DOHH2 (cell line): ENCODE data around the gene CEP85.

Experiments used
- H3F3A ChIP-seq: fragments of 200-600 bp; sonication (generic), shearing (Covaris generic); 2 replicates; pipeline ENCODE4 v1.6.0; 2016; ENCODE audit warnings: antibody characterized with exemption, mild to moderate bottlenecking; ENCODE audit not compliant: control insufficient read depth, insufficient read depth
- H3K27ac ChIP-seq: fragments of 200-600 bp; sonication (generic); 2 replicates; pipeline ENCODE4 v1.5.1; 2014; ENCODE audit warnings: low read depth, mild to moderate bottlenecking, low read length, moderate library complexity
- H3K27me3 ChIP-seq: fragments of 200-600 bp; sonication (generic); 2 replicates; pipeline ENCODE4 v1.6.1; 2014; ENCODE audit warnings: mild to moderate bottlenecking, low read length, mixed read lengths; ENCODE audit not compliant: control insufficient read depth
- H3K36me3 ChIP-seq: fragments of 200-600 bp; sonication (generic); 2 replicates; pipeline ENCODE4 v1.6.1; 2014; ENCODE audit warnings: mild to moderate bottlenecking, low read length, moderate library complexity, mixed read lengths; ENCODE audit not compliant: control insufficient read depth
- H3K4me1 ChIP-seq: fragments of 200-600 bp; sonication (generic); 2 replicates; pipeline ENCODE4 v1.6.1; 2014; ENCODE audit warnings: mild to moderate bottlenecking, low read length, mixed read lengths; ENCODE audit not compliant: control insufficient read depth
- H3K4me2 ChIP-seq: fragments of 200-600 bp; sonication (generic); 2 replicates; pipeline ENCODE4 v1.6.0; 2014; ENCODE audit warnings: mild to moderate bottlenecking, low read length, moderate library complexity
- H3K4me3 ChIP-seq: fragments of 200-600 bp; sonication (generic); 2 replicates; pipeline ENCODE4 v1.5.1; 2014; ENCODE audit warnings: mild to moderate bottlenecking, low read length, mixed read lengths
- H3K79me2 ChIP-seq: fragments of 200-600 bp; sonication (generic); 2 replicates; pipeline ENCODE4 v1.6.1; 2014; ENCODE audit warnings: mild to moderate bottlenecking, low read length, mixed read lengths; ENCODE audit not compliant: control insufficient read depth
- H3K9me2 ChIP-seq: fragments of 200-600 bp; sonication (generic); replicated peaks from 2 replicates; pipeline ENCODE4 v1.6.1; 2014; ENCODE audit warnings: mild to moderate bottlenecking, low read length, mixed read lengths; ENCODE audit not compliant: control insufficient read depth
- H3K9me3 ChIP-seq: fragments of 200-600 bp; sonication (generic); 2 replicates; pipeline ENCODE4 v1.6.1; 2014; ENCODE audit warnings: antibody characterized with exemption, low read length, mixed read lengths; ENCODE audit not compliant: control insufficient read depth, insufficient read depth
- H4K20me1 ChIP-seq: fragments of 200-600 bp; sonication (generic); 2 replicates; pipeline ENCODE4 v1.6.0; 2014; ENCODE audit warnings: low read depth, mild to moderate bottlenecking, antibody characterized with exemption, low read length, moderate library complexity; ENCODE audit not compliant: control insufficient read depth, insufficient read depth
- EZH2phosphoT487 ChIP-seq: fragments of 200-600 bp; sonication (generic); IDR thresholded peaks from 2 replicates; pipeline ENCODE4 v1.6.1; 2017; ENCODE audit warnings: borderline replicate concordance, mild to moderate bottlenecking, antibody characterized with exemption, low read length, moderate library complexity, mixed read lengths
- TF ChIP-seq, protein P1 (sequence below): fragments of 200-600 bp; sonication (generic); IDR thresholded peaks from one replicate; pipeline ENCODE4 v1.5.1; 2014; ENCODE audit warnings: antibody characterized with exemption, mild to moderate bottlenecking, low read depth, low read length; ENCODE audit not compliant: poor library complexity, severe bottlenecking

Gene CEP85

GRCh38 chr1:26268290-26269197 lies 34.5 kb downstream of the CEP85 start:
- no peaks in the 10 kb centered on the region for H4K20me1 ChIP-seq
- H3K36me3 ChIP-seq: peaks cover 80% of the 10 kb centered on the region

DNA sequence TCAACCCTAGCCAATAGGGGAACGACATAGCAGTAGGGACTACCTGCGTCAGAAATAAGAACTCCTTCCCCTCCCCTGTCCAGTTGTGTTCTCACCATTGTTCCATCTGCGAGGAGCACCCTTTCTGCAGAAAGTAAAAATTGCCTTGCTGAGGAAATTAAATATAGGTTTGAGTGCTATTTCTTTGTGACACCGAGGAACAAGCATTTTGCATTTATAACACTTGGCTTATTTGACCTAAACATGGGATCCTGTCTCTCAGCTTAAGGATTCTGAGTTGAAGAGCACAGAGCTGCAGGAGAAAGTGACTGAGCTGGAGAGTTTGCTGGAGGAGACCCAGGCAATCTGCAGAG lies 35.2 kb downstream of the CEP85 start:
- H3K36me3 ChIP-seq: peaks cover 77% of the 10 kb centered on the region
- H3K9me3 ChIP-seq: no peaks in the 10 kb centered on the region
- H3K4me2 ChIP-seq: no peak overlapping the region
- TF ChIP-seq EZH2phosphoT487: no peak
- TF ChIP-seq, protein P1, sequence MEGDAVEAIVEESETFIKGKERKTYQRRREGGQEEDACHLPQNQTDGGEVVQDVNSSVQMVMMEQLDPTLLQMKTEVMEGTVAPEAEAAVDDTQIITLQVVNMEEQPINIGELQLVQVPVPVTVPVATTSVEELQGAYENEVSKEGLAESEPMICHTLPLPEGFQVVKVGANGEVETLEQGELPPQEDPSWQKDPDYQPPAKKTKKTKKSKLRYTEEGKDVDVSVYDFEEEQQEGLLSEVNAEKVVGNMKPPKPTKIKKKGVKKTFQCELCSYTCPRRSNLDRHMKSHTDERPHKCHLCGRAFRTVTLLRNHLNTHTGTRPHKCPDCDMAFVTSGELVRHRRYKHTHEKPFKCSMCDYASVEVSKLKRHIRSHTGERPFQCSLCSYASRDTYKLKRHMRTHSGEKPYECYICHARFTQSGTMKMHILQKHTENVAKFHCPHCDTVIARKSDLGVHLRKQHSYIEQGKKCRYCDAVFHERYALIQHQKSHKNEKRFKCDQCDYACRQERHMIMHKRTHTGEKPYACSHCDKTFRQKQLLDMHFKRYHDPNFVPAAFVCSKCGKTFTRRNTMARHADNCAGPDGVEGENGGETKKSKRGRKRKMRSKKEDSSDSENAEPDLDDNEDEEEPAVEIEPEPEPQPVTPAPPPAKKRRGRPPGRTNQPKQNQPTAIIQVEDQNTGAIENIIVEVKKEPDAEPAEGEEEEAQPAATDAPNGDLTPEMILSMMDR: no peak
- no peaks in the 10 kb centered on the region for H4K20me1 ChIP-seq
- H3K4me1 ChIP-seq: peaks cover 2% of the 10 kb centered on the region
- no peak overlapping the region for H3K4me3 ChIP-seq
- no peaks in the 10 kb centered on the region for H3K9me2 ChIP-seq
- H3K27me3 ChIP-seq: no peaks in the 10 kb centered on the region
- H3K79me2 ChIP-seq: no peaks in the 10 kb centered on the region
- no peak overlapping the region for H3K27ac ChIP-seq
- H3F3A ChIP-seq: peaks cover 8% of the 10 kb centered on the region

More at GRCh38 chr1:26268290-26269197, 34.5 kb downstream of the CEP85 start:
- TF ChIP-seq, protein P1: no peak
- no peak for TF ChIP-seq EZH2phosphoT487
- Histone ChIP-seq H3K4me2 (no peak overlapping the region), H3K4me3 (no peak overlapping the region), H3K27ac (no peak overlapping the region), H3K9me2 (no peaks in the 10 kb centered on the region), H3K27me3 (no peaks in the 10 kb centered on the region), H3K79me2 (no peaks in the 10 kb centered on the region), H3K9me3 (no peaks in the 10 kb centered on the region), H3K4me1 (no peaks in the 10 kb centered on the region), H3F3A (peaks cover 4% of the 10 kb centered on the region; the same call in 1 of the 2 replicates)

GRCh38 chr1:26274801-26275425 lies 40.9 kb downstream of the CEP85 start:
- Histone ChIP-seq H4K20me1 (peaks cover 2% of the 10 kb centered on the region; the same call in 1 of the 2 replicates), H3F3A (peaks cover 16% of the 10 kb centered on the region), H3K36me3 (peaks cover 84% of the 10 kb centered on the region), H3K27me3 (no peaks in the 10 kb centered on the region), H3K4me2 (no peak overlapping the region), H3K9me3 (no peaks in the 10 kb centered on the region), H3K79me2 (peaks cover 4% of the 10 kb centered on the region; the same call in 1 of the 2 replicates), H3K4me3 (no peak overlapping the region), H3K9me2 (no peaks in the 10 kb centered on the region), H3K27ac (no peak overlapping the region), H3K4me1 (peaks cover 29% of the 10 kb centered on the region)
- TF ChIP-seq EZH2phosphoT487: no peak
- TF ChIP-seq, protein P1: no peak
